LNCAP (cell line): Measurements from ENCODE around the gene CSF1.

ENCODE experiments used
- CTCF ChIP-seq: fragments of 450-650 bp; IDR thresholded peaks from 2 replicates; pipeline ENCODE4 v1.5.1; 2017; ENCODE audit warnings: mild to moderate bottlenecking

Gene CSF1

GRCh38 chr1:109937738-109938137 lies 27.1 kb downstream of the CSF1 start:
- no peak for TF ChIP-seq CTCF

GRCh38 chr1:109938556-109938955 lies 27.9 kb downstream of the CSF1 start:
- no peak for TF ChIP-seq CTCF

- no peak for TF ChIP-seq CTCF
Measured at GRCh38 chr1:109942434-109942833, 31.8 kb downstream of the CSF1 start.

- TF ChIP-seq CTCF, result no peak
Measured at GRCh38 chr1:109944541-109944940, 33.9 kb downstream of the CSF1 start.

- TF ChIP-seq CTCF, result no peak
Measured at GRCh38 chr1:109946511-109946910, 35.9 kb downstream of the CSF1 start.

- TF ChIP-seq CTCF, result no peak
Measured at GRCh38 chr1:109947582-109948284, 37.1 kb downstream of the CSF1 start.

- TF ChIP-seq CTCF, result no peak
Measured at GRCh38 chr1:109948285-109948630, 37.6 kb downstream of the CSF1 start.

- TF ChIP-seq CTCF, result no peak
Measured at GRCh38 chr1:109950038-109950437, 39.4 kb downstream of the CSF1 start.
